ENCODE measurements around the gene UNC13B.
A peak's percentile ranks its signal among the peaks of the same experiment; 100 is the strongest.
"Not testable (repeated sequence)": the region's sequence is repeated elsewhere in the genome, so short reads cannot be mapped to it uniquely, and the experiment has no call there.

Gene UNC13B

GRCh38 chr9:35142037-35142436, 19.8 kb upstream of the UNC13B start:
- ATAC-seq (replicated peaks; ENCODE audit: extremely low read depth, poor library complexity, severe bottlenecking) (no peak), DNase-seq (ENCODE audit: low spot score in 2 of 2) (no peak)
- Mint-ChIP-seq H3K4me3 (no peak overlapping the region), H3K9me3 (peaks cover 5% of the 10 kb centered on the region), H3K4me1 (no peaks in the 10 kb centered on the region), H3K27me3 (peaks cover 7% of the 10 kb centered on the region), H3K27ac (ENCODE audit: low read depth) (no peak overlapping the region), H3K36me3 (ENCODE audit: insufficient read depth) (no peaks in the 10 kb centered on the region)

DNA sequence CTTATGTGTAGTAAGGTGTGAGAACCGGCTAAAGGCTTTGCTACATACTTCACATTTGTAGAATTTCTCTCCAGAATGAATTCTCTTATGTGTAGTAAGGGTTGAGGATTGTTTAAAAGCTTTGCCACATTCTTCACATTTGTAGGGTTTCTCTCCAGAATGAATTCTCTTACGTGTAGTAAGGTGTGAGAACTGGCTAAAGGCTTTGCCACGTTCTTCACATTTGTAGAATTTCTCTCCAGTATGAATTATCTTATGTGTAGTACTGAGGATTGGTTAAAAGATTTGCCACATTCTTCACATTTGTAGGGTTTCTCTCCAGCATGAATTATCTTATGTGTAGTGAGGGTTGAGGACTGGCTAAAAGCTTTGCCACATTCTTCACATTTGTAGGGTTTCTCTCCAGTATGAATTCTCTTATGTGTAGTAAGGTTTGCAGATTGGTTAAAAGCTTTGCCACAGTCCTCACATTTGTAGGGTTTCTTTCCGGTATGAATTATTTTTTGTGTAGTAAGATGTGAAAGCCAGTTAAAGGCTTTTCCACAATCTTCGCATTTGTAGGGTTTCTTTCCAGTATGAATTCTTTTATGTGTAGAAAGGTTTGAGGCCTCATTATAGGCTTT, 13.8 kb upstream of the UNC13B start:
- ATAC-seq (replicated peaks; ENCODE audit: extremely low read depth, poor library complexity, severe bottlenecking); H3K4me3 Mint-ChIP-seq; H3K4me1 Mint-ChIP-seq; H3K27me3 Mint-ChIP-seq; DNase-seq (ENCODE audit: low spot score in 2 of 2); H3K27ac Mint-ChIP-seq (ENCODE audit: low read depth); H3K36me3 Mint-ChIP-seq (ENCODE audit: insufficient read depth): not testable (repeated sequence)
- H3K9me3 Mint-ChIP-seq, result peaks cover 22% of the 10 kb centered on the region

DNA sequence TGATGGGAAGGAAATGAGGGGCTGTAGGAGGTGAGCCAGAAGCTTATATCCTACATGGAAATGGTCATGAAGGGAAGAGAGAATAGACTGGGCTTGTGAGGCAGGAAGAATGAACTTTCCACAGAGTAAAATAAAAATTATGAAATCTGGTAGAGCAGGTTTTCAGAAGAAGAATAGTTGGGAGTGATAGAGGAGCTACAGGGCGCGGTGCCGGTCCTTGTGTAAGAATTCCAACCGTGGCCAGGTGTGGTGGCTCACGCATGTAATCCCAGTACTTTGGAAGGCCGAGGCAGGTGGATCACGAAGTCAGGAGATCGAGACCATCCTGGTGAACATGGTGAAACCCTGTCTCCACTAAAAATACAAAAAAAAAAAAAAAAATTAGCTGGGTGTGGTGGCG, 8.9 kb upstream of the UNC13B start:
- no peak overlapping the region for H3K4me3 Mint-ChIP-seq
- H3K27ac Mint-ChIP-seq (ENCODE audit: low read depth), result no peak overlapping the region
- ATAC-seq (replicated peaks; ENCODE audit: extremely low read depth, poor library complexity, severe bottlenecking) (no peak), DNase-seq (ENCODE audit: low spot score in 2 of 2) (no peak)
- no peaks in the 10 kb centered on the region for H3K4me1 Mint-ChIP-seq
- H3K9me3 Mint-ChIP-seq, result peaks cover 16% of the 10 kb centered on the region
- no peaks in the 10 kb centered on the region for H3K27me3 Mint-ChIP-seq
- no peaks in the 10 kb centered on the region for H3K36me3 Mint-ChIP-seq (ENCODE audit: insufficient read depth)

DNA sequence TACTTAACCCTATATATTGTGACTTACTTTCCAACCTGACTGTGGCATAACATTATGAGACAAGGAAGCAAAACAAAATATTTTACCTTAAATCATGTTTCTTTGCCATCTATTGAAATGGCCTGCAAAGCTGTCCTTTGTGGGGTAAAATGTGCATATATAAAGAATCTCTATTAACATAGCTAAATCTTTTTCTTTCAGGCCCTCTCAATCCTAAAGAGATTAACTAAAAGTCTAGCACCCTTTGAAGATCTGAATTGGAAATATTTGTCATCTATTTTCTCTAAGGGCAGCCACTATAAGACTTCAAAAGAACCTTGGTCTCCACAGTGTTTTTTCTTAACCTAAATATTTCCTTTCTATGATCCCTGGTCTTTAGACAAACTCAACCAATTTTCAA, 5.0 kb upstream of the UNC13B start:
- Mint-ChIP-seq H3K4me3 (no peak overlapping the region), H3K9me3 (no peaks in the 10 kb centered on the region), H3K27me3 (no peaks in the 10 kb centered on the region), H3K27ac (ENCODE audit: low read depth) (no peak overlapping the region), H3K4me1 (peaks cover 6% of the 10 kb centered on the region), H3K36me3 (ENCODE audit: insufficient read depth) (peaks cover 1% of the 10 kb centered on the region)
- DNase-seq (ENCODE audit: low spot score in 2 of 2) (no peak), ATAC-seq (replicated peaks; ENCODE audit: extremely low read depth, poor library complexity, severe bottlenecking) (no peak)

- not testable (repeated sequence) for H3K4me3 Mint-ChIP-seq; H3K27me3 Mint-ChIP-seq; ATAC-seq (replicated peaks; ENCODE audit: extremely low read depth, poor library complexity, severe bottlenecking); H3K27ac Mint-ChIP-seq (ENCODE audit: low read depth); H3K36me3 Mint-ChIP-seq (ENCODE audit: insufficient read depth); DNase-seq (ENCODE audit: low spot score in 2 of 2); H3K9me3 Mint-ChIP-seq
- H3K4me1 Mint-ChIP-seq, result peaks cover 13% of the 10 kb centered on the region
Observed at GRCh38 chr9:35157836-35158235, 4.0 kb upstream of the UNC13B start.

DNA sequence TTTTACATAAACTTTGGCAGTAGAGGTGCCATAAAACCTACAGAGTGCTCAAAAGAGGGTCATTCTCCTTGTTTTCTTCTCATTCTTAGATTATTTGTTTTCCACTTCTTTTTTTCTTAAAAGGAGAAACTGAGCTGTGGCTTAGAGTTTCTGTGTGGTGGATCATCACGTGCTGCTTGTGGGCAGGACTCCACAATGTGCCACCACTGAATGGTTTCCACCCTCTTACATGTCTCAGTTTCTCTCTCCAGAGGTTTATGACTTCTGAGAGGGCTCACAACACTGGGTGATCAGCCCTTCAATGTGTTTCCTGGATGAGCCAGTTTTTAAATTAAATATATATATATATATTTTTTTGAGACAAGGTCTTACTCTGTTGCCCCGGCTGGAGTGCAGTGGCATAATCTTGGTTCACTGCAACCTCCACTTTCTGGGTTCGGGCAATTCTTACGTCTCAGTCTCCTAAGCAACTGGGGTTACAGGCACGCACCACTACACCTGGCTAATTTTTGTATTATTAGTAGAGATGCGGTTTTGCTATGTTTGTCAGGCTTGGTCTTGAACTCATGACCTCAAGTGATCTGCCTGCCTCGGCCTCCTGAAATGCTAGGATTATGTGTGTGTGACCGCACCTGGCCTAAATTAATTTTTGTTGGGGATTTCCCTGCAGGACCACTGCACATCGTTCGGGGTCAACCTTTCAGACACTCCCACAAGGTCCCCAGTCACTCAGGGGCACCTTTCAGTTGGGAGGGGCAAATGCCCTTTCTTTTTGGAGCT, 3.1 kb upstream of the UNC13B start:
- Mint-ChIP-seq H3K36me3 (ENCODE audit: insufficient read depth) (peaks cover 6% of the 10 kb centered on the region), H3K9me3 (no peaks in the 10 kb centered on the region), H3K4me1 (peaks cover 14% of the 10 kb centered on the region), H3K4me3 (no peak overlapping the region), H3K27me3 (no peaks in the 10 kb centered on the region), H3K27ac (ENCODE audit: low read depth) (no peak overlapping the region)
- no peak for ATAC-seq (replicated peaks; ENCODE audit: extremely low read depth, poor library complexity, severe bottlenecking)
- DNase-seq (ENCODE audit: low spot score in 2 of 2), result no peak

DNA sequence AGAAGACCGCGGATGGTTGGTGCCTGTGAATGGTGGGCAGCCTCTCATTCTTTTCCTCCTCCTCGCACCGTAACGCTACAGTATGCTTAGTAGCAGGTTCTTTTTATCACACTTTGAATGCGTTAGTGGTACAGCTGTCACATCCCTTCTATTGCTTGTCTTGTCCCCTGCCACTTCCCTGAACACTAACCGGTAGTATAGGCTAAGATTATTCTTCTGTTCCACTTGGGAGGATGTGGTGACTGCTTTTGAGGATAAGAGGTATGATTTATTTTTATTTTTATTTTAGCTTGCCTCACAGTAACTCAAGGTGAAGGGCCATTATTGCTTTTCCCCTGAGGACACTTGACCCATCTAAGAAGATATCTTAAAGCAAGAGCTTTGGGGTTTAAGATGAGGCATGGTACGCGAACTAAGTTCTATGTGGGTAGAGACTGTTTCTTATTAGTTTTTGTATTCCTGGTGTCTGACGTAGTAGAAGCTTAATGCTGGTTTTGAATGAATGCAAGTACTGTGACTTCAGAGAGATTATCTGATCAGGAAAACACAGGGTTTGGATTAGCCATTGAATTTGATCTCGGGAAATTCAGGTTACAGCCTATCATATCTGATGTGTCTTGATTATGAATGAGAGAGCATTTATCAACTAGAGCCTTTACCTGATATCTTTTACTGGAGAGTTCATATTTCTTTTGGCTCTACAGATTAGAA, 951 bp downstream of the UNC13B start:
- ATAC-seq (replicated peaks; ENCODE audit: extremely low read depth, poor library complexity, severe bottlenecking) (peak; percentile 64), DNase-seq (ENCODE audit: low spot score in 2 of 2) (no peak)
- peak overlapping the region; percentile 89 for H3K4me3 Mint-ChIP-seq
- peaks cover 14% of the 10 kb centered on the region for H3K4me1 Mint-ChIP-seq
- no peaks in the 10 kb centered on the region for H3K27me3 Mint-ChIP-seq
- no peak overlapping the region for H3K27ac Mint-ChIP-seq (ENCODE audit: low read depth)
- H3K36me3 Mint-ChIP-seq (ENCODE audit: insufficient read depth), result peaks cover 6% of the 10 kb centered on the region
- H3K9me3 Mint-ChIP-seq, result no peaks in the 10 kb centered on the region

DNA sequence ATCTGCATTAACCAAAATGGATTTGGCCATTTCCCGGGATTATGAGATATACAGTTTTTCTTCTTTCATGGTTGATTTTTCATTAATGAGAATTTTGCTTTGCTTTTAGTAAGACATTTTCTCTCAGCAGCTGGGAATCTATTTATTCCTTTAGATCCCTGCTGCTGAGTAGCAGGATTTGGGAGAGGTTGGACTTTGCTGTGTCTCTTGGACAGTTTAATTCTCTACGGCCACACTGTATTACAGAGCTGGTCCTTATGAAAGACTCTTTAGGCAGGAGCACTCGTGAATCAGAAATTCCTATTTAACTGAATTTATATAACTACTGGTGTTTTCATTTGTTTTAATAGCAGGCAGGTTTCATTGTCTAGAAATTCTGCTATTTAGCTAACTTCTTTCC, 1.6 kb downstream of the UNC13B start:
- H3K36me3 Mint-ChIP-seq (ENCODE audit: insufficient read depth), result peaks cover 6% of the 10 kb centered on the region

DNA sequence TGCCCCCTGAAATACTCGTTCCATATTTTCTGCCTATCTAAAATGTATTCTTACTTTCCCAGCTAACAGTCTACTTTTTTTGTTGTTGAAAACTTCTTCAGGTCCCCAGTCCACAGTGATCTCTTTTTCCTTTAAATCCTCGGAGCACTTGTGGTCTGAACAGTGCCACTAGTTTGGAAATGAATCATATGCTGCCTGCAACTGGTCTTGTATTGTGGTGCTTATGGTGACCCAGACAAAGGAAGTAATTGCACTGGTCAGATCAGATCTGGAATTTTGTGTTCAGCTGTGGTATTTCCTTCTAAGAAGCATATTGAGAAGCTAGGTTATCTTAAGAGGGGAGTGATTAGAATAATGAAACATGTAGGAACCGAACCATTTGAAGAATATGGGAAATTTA, 2.9 kb downstream of the UNC13B start:
- no peak overlapping the region for H3K27ac Mint-ChIP-seq (ENCODE audit: low read depth)
- ATAC-seq (replicated peaks; ENCODE audit: extremely low read depth, poor library complexity, severe bottlenecking) (no peak), DNase-seq (ENCODE audit: low spot score in 2 of 2) (no peak)
- peaks cover 14% of the 10 kb centered on the region for H3K4me1 Mint-ChIP-seq
- no peaks in the 10 kb centered on the region for H3K27me3 Mint-ChIP-seq
- H3K36me3 Mint-ChIP-seq (ENCODE audit: insufficient read depth), result peaks cover 6% of the 10 kb centered on the region
- H3K4me3 Mint-ChIP-seq, result no peak overlapping the region
- no peaks in the 10 kb centered on the region for H3K9me3 Mint-ChIP-seq

More for the DNA sequence above, 1.6 kb downstream of the UNC13B start:
- ATAC-seq (replicated peaks; ENCODE audit: extremely low read depth, poor library complexity, severe bottlenecking), result no peak
- Mint-ChIP-seq H3K27me3 (no peaks in the 10 kb centered on the region), H3K9me3 (no peaks in the 10 kb centered on the region), H3K27ac (ENCODE audit: low read depth) (no peak overlapping the region), H3K4me1 (peaks cover 14% of the 10 kb centered on the region), H3K4me3 (no peak overlapping the region)
- no peak for DNase-seq (ENCODE audit: low spot score in 2 of 2)

- ATAC-seq (replicated peaks; ENCODE audit: extremely low read depth, poor library complexity, severe bottlenecking); H3K4me1 Mint-ChIP-seq; H3K27me3 Mint-ChIP-seq; H3K27ac Mint-ChIP-seq (ENCODE audit: low read depth); H3K36me3 Mint-ChIP-seq (ENCODE audit: insufficient read depth); H3K9me3 Mint-ChIP-seq; DNase-seq (ENCODE audit: low spot score in 2 of 2); H3K4me3 Mint-ChIP-seq: not testable (repeated sequence)
Observed at GRCh38 chr9:35167429-35167828, 5.6 kb downstream of the UNC13B start.

- ATAC-seq (replicated peaks; ENCODE audit: extremely low read depth, poor library complexity, severe bottlenecking), result no peak
- H3K36me3 Mint-ChIP-seq (ENCODE audit: insufficient read depth), result no peaks in the 10 kb centered on the region
- H3K27me3 Mint-ChIP-seq, result no peaks in the 10 kb centered on the region
- H3K4me1 Mint-ChIP-seq, result no peaks in the 10 kb centered on the region
- DNase-seq (ENCODE audit: low spot score in 2 of 2), result no peak
- H3K4me3 Mint-ChIP-seq, result no peak overlapping the region
- H3K27ac Mint-ChIP-seq (ENCODE audit: low read depth), result no peak overlapping the region
- no peaks in the 10 kb centered on the region for H3K9me3 Mint-ChIP-seq
Observed at GRCh38 chr9:35168963-35169362, 7.2 kb downstream of the UNC13B start.

DNA sequence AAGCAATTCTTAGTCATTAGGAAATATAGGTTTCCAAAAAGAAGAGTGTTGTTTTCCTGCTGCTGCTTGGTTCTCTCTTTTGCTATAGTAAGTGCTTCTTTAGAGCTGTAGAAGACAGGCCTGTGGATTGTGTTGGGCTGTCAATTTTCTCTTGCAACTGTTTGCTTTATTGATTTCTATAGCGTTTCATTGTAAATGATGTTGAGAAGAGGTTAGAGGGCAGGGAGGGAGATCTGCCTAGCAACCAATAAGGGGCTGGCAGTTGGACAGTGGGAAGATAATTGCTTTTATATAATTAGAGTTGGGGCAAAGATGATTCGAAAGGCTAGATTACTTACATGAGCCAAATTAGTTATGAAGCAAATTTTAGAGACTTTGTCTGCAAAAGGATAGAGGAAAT, 11.1 kb downstream of the UNC13B start:
- Mint-ChIP-seq H3K27ac (ENCODE audit: low read depth) (no peak overlapping the region), H3K27me3 (peaks cover 18% of the 10 kb centered on the region), H3K4me3 (no peak overlapping the region), H3K36me3 (ENCODE audit: insufficient read depth) (no peaks in the 10 kb centered on the region), H3K4me1 (no peaks in the 10 kb centered on the region), H3K9me3 (no peaks in the 10 kb centered on the region)
- ATAC-seq (replicated peaks; ENCODE audit: extremely low read depth, poor library complexity, severe bottlenecking) (no peak), DNase-seq (ENCODE audit: low spot score in 2 of 2) (no peak)

- peaks cover 18% of the 10 kb centered on the region for H3K27me3 Mint-ChIP-seq
- no peaks in the 10 kb centered on the region for H3K9me3 Mint-ChIP-seq
- ATAC-seq (replicated peaks; ENCODE audit: extremely low read depth, poor library complexity, severe bottlenecking) (no peak), DNase-seq (ENCODE audit: low spot score in 2 of 2) (no peak)
- H3K4me3 Mint-ChIP-seq, result no peak overlapping the region
- no peaks in the 10 kb centered on the region for H3K36me3 Mint-ChIP-seq (ENCODE audit: insufficient read depth)
- no peak overlapping the region for H3K27ac Mint-ChIP-seq (ENCODE audit: low read depth)
- H3K4me1 Mint-ChIP-seq, result no peaks in the 10 kb centered on the region
Observed at GRCh38 chr9:35177520-35177919, 15.7 kb downstream of the UNC13B start.

All from central memory CD8-positive, alpha-beta T cell (primary cell).